Pancreas (tissue), 10 donors: ENCODE data around the gene RTN4R. TPM values are rescaled to one million over a fixed set of nuclear protein-coding genes. Genes with fewer than 3 reads are reported as not detected.
"Not testable (repeated sequence)": the region's sequence is repeated elsewhere in the genome, so short reads cannot be mapped to it uniquely, and the experiment has no call there.

ENCODE experiments used
- ATAC-seq, 4 donors: fragments of 200-7000 bp; cut with Tn5 transposase; one replicate each; pipeline versions ENCODE4 v1.8.0 to v1.9.1; 2020; ENCODE audit warnings: mild to moderate bottlenecking in 4 of 4, moderate library complexity in 4 of 4
- DNase-seq, 6 donors: peaks; one replicate each; pipeline ENCODE4 v3.0.0-alpha.2; 2020
- FAIRE-seq: peaks from 2 replicates; lab custom pipeline; 2012; peaks lifted over from hg19 to GRCh38; lab: Jason Lieb, UNC
- H3K27ac ChIP-seq, 4 donors: fragments of 200-600 bp; sonication (generic); 1 replicate in 3 of 4; 2 replicates in 1 of 4; pipeline versions ENCODE4 v1.5.0 to v1.8.0; 2020
- H3K27me3 ChIP-seq, 4 donors: fragments of 200-600 bp; one replicate each; pipeline ENCODE4 v1.8.0; 2021
- H3K36me3 ChIP-seq, 3 donors: fragments of 200-600 bp; sonication (generic) in 1 of 3; one replicate each; pipeline versions ENCODE4 v1.5.0 to v1.8.0; 2020 to 2021
- H3K4me1 ChIP-seq, 3 donors: fragments of 200-600 bp; one replicate each; pipeline ENCODE4 v1.8.0; 2021
- H3K4me3 ChIP-seq, 4 donors: fragments of 200-600 bp; sonication (generic) in 2 of 4; one replicate each; pipeline versions ENCODE4 v1.5.0 to v1.8.0; 2020 to 2021
- H3K9me3 ChIP-seq, 4 donors: fragments of 200-600 bp; one replicate each; pipeline ENCODE4 v1.8.0; 2021
- WGBS, 2 donors: extraction: QIAGEN DNeasy Blood & Tissue Kit; methylation state at CpG; one replicate each; pipeline ENCODE4 v1.1.7; 2013; 5-methylcytosine and 5-hydroxymethylcytosine counted together
- intact Hi-C, 3 donors: fragments of 100-400 bp; cut with DNase I; formaldehyde crosslinking; loops; one replicate each; pipeline versions ENCODE4 v1.11.1 to v1.14.2; 2022
- polyA plus RNA-seq, 2 donors: library from polyadenylated mRNA; stranded (reverse); fragments of 200-250 nt; gene quantifications; one replicate each; pipeline ENCODE4 v1.2.3, GENCODE V29; 2013
- total RNA-seq, 6 donors: library from RNA; stranded (reverse); fragmentation: NEBNext Ultra II Directional in 4 of 6; extraction: Animal tissue kit (Norgen Biotek cat#: 25700) in 4 of 6; gene quantifications; one replicate each; pipeline versions ENCODE4 v1.2.1 to v1.2.4, GENCODE V29; 2021 to 2023
- TF ChIP-seq, protein P1 (sequence below), 4 donors: fragments of 200-600 bp; sonication (generic) in 3 of 4; IDR thresholded peaks; one replicate each; pipeline versions ENCODE4 v1.5.0 to v1.8.0; 2021; ENCODE audit warnings: antibody characterized with exemption in 4 of 4
- donor health status: healthy with polysubstance abuse.
- donor health status: DM: no; HTN: no; CAD: no; lungs with moderate emphysema.
- donor health status: DM: no; HTN: no; CAD: no.
- donor health status: control.
- donor health status: control.
- donor health status: Bipolar disorder and iron deficiency.
- donor health status: DM: yes; HTN: yes; CAD: no.
- donor health status: DM: no; HTN: no; CAD: no.
- donor health status: DM: no; HTN: no; CAD: no.
- donor health status: DM: yes; HTN: yes; CAD: no.

Gene RTN4R
- total and polyA plus RNA-seq, 8 donors: 0.88 to 7.4 (median 1.7) TPM

- intact Hi-C loops: loop anchor here in 2 of 3 donors (5.0 to 10.0 kb wide), 3 partner anchors 126 to 308 kb away; partner anchors contain the start of gene CCDC188 (in 1 of the 2)
- Histone ChIP-seq H3K4me1 (no peaks in the 10 kb centered on the region), H3K27me3 (no peaks in the 10 kb centered on the region), H3K27ac (no peak overlapping the region), H3K4me3 (no peak overlapping the region), H3K36me3 (no peaks in the 10 kb centered on the region), H3K9me3 (no peaks in the 10 kb centered on the region)
- DNase-seq (no peak), ATAC-seq (no peak), FAIRE-seq (no peak)
- 74 to 83% methylated on average over 15 of the region's 15 CpGs for WGBS, 2 donors
- TF ChIP-seq, protein P1, sequence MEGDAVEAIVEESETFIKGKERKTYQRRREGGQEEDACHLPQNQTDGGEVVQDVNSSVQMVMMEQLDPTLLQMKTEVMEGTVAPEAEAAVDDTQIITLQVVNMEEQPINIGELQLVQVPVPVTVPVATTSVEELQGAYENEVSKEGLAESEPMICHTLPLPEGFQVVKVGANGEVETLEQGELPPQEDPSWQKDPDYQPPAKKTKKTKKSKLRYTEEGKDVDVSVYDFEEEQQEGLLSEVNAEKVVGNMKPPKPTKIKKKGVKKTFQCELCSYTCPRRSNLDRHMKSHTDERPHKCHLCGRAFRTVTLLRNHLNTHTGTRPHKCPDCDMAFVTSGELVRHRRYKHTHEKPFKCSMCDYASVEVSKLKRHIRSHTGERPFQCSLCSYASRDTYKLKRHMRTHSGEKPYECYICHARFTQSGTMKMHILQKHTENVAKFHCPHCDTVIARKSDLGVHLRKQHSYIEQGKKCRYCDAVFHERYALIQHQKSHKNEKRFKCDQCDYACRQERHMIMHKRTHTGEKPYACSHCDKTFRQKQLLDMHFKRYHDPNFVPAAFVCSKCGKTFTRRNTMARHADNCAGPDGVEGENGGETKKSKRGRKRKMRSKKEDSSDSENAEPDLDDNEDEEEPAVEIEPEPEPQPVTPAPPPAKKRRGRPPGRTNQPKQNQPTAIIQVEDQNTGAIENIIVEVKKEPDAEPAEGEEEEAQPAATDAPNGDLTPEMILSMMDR (IDR thresholded peaks at IDR 0.05): no peak
These were observed 15.0 kb upstream of the RTN4R start for GRCh38 chr22:20282901-20283673.

- H3K4me3 ChIP-seq: no peak overlapping the region
- no peaks in the 10 kb centered on the region for H3K9me3 ChIP-seq
- H3K4me1 ChIP-seq: no peaks in the 10 kb centered on the region
- H3K27ac ChIP-seq: no peak overlapping the region
- no peaks in the 10 kb centered on the region for H3K36me3 ChIP-seq
- no peak for DNase-seq
- no peaks in the 10 kb centered on the region for H3K27me3 ChIP-seq
- no peak for ATAC-seq
- 71 to 83% methylated on average over 12 of the region's 12 CpGs for WGBS, 2 donors
- TF ChIP-seq, protein P1 (IDR thresholded peaks at IDR 0.05): no peak
- intact Hi-C loops: loop anchor here in 2 of 3 donors (5.0 to 10.0 kb wide), 3 partner anchors 125 to 307 kb away; partner anchors contain the start of gene CCDC188 (in 1 of the 2)
- FAIRE-seq: no peak
These were observed 13.8 kb upstream of the RTN4R start for GRCh38 chr22:20281891-20282290.

DNA sequence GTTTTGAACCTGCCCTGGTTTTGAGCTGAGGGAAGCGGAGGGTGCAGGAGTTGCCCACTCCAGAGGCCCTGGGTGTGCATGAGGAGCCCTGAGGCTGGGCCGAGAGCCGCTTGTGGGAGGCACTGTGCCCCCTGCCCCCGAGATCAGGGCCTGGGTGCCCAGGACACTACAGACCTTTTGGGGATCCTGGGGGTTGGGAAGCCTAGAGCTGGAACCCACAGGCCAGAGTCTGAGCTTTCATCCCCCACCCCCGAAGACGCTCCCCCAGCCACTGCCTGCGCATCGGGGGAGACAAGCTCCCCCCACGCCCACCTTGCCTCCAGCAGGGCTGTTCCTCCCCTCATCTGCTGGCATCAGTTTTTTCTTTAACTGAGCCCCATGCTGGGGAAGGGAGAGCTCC is 13.4 kb upstream of the RTN4R start:
- not testable (repeated sequence) for H3K4me1 ChIP-seq, H3K9me3 ChIP-seq, FAIRE-seq, DNase-seq, ATAC-seq, H3K36me3 ChIP-seq, H3K4me3 ChIP-seq, H3K27me3 ChIP-seq, H3K27ac ChIP-seq
- WGBS, 2 donors: 69 to 75% methylated on average over 7 to 9 of the region's 9 CpGs
- intact Hi-C loops: loop anchor here in 2 of 3 donors (5.0 to 10.0 kb wide), 3 partner anchors 124 to 307 kb away; partner anchors contain the start of gene CCDC188 (in 1 of the 2)

DNA sequence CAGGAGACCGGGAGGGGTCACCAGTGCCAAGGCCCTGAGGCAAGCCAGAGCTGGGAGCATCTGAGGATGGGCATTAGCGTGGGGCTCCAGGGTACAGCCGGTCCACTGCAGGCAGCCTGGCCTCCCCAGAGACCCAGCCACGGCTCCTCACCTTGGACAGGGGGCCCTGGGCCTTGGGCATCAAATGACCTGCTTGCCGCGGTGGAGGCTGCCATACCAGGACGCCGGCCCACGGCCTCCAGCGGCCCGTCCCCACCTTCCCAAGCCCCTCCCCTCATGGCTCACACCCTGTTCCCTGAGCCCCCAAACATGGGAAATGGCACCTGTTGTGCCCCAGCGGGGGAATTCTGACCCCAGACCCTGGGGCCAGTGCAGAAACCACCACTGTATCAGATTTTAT is 12.7 kb upstream of the RTN4R start:
- no peak for FAIRE-seq
- intact Hi-C loops: loop anchor here in 2 of 3 donors (5.0 to 10.0 kb wide), 3 partner anchors 124 to 306 kb away; partner anchors contain the start of gene CCDC188 (in 1 of the 2)

DNA sequence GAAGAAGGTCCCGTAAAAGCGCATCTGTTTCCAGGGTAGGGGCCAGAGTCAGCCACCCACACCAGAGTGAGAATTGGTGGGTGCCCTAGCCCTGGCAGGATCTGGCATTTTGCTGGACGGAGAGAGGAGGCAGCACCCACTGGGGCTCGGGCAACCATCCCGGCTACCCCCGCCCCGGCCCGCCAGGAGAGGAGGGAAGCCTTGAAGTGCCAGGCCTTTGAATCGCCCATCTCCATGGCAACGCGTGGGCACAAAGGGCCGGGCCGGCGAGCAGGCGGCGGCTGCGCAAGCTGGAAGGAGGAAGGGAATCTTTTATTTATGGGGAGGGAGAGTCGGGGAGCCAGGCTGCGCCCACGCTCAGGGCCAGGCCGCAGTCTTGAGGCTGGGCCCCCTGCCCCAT is 12.0 kb upstream of the RTN4R start:
- H3K36me3 ChIP-seq, H3K27me3 ChIP-seq, H3K4me1 ChIP-seq, H3K4me3 ChIP-seq, ATAC-seq, H3K27ac ChIP-seq, DNase-seq, FAIRE-seq, H3K9me3 ChIP-seq: not testable (repeated sequence)
- 71 to 81% methylated on average over 10 to 18 of the region's 21 CpGs for WGBS, 2 donors
- intact Hi-C loops: loop anchor here in 2 of 3 donors (5.0 to 10.0 kb wide), 3 partner anchors 123 to 305 kb away; partner anchors contain the start of gene CCDC188 (in 1 of the 2)

More for the DNA sequence above, 12.7 kb upstream of the RTN4R start:
- Histone ChIP-seq H3K4me3 (no peak overlapping the region), H3K4me1 (no peaks in the 10 kb centered on the region), H3K27me3 (no peaks in the 10 kb centered on the region), H3K9me3 (no peaks in the 10 kb centered on the region), H3K36me3 (no peaks in the 10 kb centered on the region), H3K27ac (no peak overlapping the region)
- WGBS, 2 donors: 62 to 66% methylated on average over 8 to 12 of the region's 12 CpGs
- TF ChIP-seq, protein P1 (IDR thresholded peaks at IDR 0.05): no peak
- DNase-seq (no peak), ATAC-seq (no peak)
